CD4-positive, alpha-beta T cell treated with Interleukin-4 for 4 hours (primary cell): ENCODE results near the gene COX14.
A peak's percentile ranks its signal among the peaks of the same experiment; 100 is the strongest.

Experiments
- DNase-seq: peaks from one replicate; pipeline ENCODE4 v3.0.0-alpha.2; 2020

COX14 gene

DNA sequence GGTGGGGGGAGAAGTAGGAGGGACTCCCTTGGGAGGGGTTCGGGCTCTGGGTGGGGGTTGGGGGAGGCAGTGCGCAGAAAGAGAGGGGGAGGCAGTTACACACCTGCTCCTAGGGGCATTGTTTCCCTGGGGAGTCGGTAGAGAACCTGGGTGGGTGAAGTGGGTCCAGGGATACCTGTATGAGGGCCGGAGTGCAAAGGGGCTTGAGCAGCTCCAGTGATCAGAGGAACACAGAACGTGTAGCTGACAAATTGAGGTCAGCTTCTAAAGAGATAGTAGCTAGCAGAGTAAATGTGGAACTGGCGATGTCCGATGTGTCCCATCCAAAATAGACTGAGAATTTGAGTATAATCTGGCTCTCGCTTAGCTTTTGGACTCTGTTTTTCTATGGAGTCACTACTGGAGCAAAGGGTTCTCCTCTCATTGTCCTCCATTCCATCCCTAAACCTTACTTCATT, 26.4 kb upstream of the COX14 start:
- DNase-seq = no peak

DNA sequence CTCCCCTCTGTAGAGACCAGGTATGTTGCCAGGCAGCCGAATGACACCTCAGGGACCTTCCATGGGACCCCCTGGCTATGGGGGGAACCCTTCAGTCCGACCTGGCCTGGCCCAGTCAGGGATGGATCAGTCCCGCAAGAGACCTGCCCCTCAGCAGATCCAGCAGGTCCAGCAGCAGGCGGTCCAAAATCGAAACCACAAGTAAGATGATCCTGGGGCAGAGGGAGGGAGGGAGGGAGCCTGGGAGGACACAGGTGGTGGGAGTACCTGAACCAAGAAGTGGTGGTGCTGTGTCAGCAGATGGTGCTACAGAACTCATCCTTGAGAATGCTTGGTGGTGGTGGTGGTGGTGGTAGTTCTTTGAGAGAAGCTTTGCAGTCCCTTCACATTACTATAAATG, 25.9 kb upstream of the COX14 start:
- no peak for DNase-seq

DNA sequence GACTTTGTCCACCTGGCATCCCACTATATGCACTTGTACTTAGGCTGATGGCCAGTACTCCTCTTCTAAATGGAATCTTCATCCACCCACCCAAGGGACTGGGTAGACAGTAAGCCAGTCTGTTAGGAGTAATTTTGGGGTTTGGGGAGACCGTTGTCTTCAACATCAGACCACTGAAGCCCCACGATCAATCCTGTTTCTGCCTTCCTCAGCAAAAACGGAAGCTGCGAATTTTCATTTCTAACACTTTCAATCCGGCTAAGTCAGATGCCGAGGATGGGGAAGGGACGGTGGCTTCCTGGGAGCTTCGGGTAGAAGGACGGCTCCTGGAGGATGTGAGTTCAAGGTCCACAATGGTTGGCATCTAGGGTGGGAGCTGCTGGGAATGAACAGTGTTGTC, 24.9 kb upstream of the COX14 start:
- DNase-seq = no peak

DNA sequence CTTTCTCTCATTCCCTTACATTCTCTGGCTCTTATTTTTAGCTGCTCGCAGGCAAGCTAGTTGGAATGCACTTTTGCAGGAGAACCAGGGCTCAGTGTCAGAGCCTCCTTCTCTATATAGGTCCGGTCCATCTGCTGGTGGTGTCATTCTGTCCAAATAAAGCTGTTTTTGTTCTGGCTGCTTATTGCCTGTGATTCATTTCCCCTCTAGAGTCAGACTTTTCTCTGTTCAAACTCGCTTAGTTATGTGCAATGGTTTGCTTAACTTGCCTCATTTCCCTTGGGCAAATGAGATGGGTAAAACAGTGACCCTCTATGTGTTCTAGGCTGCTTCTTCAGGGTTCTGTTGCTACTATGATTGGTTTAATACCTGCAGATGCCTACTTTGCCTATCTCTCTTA, 24.0 kb upstream of the COX14 start:
- no peak for DNase-seq

DNA sequence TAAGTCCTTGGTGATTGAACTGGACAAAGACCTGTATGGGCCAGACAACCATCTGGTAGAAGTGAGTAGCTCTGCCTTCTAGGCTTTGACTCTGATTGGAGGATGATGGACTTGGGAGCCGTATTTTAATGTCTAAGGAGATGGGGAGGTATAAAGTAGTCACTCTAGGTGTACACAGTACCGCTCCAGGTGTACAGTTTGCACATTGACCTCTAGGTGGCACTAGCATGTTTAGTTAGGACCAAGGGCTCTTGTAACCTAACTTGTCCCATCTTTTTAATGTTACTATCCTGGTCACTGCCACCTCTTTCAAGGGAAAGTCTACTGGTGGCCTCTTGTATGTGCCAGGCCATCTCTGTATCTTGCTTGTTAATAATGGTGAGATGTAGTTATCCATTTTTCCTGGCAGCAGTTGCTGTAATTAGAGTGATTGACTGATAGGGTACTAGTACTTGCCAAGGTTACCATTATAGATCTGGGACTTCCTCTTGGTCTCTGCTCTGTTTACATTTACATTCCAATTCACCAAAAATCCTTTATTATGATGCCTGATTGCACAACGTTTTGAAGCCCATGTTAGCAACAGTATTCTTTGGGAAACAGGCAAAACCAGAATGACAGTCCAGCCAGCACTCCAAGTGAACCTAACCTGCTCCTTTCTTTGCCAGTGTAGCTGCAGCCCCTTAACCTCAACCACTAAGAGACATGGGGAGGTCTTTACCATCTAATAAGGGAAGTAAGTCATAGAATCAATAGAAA, 23.3 kb upstream of the COX14 start:
- peak; percentile 71 for DNase-seq

DNA sequence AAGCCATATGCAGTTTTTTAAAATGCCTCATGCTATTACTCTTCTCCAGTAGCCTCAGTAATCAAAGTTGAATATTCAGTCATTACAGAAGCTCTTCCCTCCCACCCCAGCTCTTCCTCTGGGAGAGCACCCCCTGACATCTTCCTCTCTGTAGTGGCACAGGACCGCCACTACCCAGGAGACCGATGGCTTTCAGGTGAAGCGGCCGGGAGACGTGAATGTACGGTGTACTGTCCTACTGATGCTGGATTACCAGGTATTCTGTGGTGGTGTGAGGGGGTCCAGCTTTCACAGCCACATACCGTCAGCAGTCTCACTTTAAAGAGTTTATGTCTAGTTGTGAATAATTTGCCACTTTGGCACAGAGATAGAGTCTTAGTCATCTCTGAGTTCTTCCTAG, 22.3 kb upstream of the COX14 start:
- DNase-seq = no peak

DNA sequence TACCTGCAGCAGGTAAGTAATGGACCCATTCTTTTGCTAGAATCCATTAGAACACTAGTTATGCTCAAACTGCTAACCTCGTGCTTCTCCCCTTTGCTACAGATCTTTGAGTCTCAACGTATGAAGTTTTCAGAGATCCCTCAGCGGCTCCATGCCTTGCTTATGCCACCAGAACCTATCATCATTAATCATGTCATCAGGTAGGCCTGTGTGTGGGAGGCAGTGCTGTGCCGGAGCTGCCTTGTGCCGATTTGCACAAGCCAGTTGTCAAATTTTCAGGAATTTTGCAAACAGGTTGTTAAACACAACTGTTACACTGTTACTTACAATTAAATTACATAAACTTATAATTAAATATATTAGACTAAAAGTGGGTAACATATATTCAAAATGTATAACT, 21.6 kb upstream of the COX14 start:
- no peak for DNase-seq

DNA sequence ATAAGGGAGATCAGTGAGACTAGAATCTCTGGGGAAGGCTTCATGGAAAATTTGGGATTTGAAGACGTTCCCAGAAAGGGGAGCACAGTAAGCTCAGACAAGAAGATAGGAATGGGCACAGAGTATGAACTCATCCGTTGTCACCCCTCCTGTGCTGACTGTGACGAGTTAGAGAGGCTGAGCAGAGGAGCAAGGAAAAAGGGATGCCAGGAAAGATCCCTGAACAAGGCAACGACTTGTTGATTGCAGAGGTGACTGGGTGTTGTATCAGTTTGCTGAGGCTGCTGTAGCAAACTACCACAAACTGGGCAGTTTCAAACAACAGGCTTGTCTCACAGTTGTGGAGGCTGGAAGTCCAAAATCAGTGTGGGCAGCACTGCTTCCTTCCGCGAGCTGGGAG, 14.1 kb upstream of the COX14 start:
- DNase-seq = no peak

DNA sequence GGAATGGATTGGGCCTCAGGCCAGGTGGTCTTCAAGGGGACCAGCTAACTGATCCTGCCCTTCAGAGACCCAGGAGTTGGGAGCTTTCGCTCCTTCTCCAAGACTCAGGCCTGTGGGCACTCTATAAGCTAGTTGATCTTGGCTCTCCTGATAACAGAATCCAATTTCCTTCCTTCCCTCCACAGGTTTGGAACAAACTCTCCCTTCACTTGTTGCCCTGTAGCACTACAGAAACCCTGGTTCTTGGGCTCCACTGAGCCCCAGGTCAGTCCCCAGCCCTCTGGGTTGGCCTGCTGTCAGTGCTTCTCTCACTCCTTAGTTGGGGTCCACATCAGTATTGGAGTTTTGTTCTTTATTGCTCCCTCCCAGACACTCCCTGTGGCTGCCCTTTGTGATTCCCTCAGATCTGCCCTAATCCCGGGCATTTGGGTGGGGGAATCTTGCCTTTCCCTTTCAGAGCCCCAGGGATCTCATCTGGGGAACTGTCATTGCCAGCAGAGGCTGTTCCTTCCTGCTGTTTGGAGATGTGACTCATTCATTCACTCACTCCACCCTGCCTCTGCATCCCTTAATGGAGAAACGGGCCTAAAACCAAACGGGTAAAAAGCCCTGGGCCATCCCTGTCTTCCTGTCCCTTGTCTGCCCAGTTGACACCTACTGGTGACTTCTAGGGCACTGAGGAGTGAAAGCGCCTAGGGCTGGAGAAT, 12.6 kb upstream of the COX14 start:
- DNase-seq = no peak

DNA sequence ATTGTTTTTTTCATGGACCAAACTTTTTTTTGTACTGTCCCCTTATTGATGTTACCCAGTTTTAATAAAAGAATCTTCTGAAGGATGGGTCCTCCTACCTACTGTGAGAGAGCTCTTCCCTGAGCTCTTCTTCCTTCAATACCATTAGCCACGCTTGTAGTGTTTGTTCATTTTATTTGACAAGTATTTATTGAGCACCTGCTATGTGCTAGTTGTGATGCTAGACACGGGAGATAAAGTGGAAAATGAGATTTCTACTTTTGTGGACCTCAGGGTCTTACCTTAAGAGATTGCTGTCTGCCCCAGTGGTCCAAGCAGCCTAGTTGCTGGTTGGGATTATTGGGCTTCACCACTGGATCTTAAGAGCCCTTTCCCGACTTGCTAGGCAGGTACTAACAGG, 11.5 kb upstream of the COX14 start:
- no peak for DNase-seq

DNA sequence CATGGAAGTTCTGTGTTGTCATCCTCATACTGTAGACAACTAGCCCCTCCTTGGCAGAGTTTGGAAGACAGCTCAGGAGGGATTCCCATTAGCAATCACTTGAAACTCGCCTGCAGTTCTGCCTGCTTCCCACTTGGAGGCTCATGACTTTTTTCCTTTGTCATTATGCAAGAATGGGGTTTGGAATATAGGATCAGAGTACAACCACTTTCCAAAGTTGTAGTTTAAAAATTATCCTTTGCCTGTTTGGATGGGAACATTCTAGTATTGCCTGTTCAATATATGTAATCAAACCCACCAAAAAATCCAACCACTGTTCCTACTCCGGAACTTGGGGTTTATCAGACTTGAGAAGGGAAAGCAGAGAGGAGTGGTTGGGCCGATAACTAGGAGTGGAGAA, 10.4 kb upstream of the COX14 start:
- DNase-seq = no peak

DNA sequence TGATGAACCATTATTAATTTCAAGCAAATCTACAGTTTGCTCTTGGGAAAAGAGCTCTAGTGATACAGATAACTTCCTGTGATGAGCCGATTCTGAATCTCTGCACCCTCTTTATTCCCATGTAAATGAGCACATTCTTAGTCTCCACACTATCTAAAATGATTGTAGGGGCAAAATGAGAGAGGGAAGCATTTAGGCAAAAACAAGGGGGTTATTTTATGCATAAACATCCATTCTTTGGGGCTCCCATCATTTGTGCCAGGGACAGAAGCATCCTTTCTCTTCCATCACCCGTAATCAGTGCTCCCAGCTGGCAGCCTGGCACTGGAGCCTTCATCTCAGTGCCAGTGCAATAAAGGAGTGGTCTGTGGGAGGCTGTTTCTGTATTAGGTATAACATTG, 9.9 kb upstream of the COX14 start:
- no peak for DNase-seq

DNA sequence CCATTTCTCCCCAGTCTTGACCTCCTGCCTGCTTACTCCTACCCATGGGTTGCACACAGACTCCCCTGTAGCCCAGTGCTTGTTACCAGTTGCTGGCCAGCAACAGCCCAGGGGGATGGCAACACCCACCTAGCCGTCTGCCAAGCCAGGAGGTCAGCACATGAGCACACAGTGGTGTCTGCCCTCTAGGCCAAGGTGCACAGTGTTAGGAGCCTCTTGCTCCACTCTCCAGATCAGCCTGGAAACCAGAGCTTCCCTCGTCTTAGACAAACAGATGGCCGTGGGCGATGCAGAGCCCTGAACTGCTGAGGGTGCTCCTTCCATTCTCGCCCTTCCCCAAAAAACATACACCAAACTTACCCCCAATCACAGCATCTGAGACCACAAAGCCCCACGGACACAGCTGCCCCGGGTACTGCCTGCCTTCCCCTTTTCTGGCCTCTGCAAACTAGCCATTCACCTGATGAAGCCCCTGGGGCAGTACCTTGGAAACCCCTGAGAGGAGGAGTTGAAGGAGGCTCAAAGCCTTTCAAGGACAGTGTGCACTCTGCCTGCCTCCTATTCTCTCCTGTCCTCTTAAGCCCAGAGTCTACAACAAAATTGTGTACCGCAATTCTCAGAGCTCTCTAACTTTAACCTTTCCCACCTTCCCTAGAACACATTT, 9.3 kb upstream of the COX14 start:
- DNase-seq = no peak

DNA sequence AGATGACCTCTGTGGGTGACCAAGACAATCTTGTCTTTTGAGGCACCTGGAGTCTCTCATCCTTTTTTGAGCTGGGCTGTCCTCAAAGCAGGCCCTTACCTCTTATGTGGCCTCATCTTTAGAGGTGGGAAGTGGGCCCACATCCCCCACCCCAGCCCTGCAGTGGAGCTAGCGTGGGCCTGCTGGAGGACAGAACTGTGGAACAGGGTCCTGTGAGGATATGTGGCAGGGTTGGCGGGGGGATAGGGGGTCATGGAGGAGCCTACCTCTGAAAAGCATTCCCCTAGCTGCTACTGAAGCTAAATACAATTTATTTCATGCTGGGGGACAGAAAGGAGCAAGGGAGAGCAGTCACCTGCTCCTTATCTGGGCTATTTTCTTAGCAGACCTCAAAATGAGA, 8.7 kb upstream of the COX14 start:
- DNase-seq = no peak

DNA sequence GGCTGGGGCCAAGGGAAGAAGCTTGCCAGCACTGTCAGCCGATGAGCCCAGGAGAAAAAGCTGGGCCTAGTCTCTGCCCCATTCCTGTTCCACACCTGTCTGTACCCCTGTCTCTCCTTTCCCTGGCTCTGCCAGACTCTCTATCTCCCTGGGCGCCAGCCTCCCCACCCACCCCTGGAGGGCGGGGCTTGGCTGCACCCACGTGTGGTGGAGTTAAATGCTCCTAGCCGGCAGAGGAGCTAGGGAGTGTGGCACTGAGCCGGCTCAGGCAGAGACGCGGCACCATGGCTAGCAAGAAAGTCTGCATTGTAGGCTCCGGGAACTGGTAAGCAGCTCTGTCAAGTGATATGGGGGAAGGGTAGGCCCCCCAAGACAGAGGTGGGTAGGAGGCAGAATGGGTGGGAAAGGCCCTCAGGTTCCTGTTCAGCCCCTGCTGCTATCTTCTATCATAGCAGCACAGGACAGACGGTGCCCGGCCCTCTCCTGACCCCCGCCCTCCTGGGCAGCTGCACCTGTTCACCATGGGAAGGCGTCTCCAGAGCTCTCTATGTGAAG, 8.2 kb upstream of the COX14 start, which contains the start of gene GPD1:
TSS of gene GPD1 (plus strand) at position 242 of the 555 bp plus-strand sequence. CDS start at position 285, 43 bp downstream.
- no peak for DNase-seq

DNA sequence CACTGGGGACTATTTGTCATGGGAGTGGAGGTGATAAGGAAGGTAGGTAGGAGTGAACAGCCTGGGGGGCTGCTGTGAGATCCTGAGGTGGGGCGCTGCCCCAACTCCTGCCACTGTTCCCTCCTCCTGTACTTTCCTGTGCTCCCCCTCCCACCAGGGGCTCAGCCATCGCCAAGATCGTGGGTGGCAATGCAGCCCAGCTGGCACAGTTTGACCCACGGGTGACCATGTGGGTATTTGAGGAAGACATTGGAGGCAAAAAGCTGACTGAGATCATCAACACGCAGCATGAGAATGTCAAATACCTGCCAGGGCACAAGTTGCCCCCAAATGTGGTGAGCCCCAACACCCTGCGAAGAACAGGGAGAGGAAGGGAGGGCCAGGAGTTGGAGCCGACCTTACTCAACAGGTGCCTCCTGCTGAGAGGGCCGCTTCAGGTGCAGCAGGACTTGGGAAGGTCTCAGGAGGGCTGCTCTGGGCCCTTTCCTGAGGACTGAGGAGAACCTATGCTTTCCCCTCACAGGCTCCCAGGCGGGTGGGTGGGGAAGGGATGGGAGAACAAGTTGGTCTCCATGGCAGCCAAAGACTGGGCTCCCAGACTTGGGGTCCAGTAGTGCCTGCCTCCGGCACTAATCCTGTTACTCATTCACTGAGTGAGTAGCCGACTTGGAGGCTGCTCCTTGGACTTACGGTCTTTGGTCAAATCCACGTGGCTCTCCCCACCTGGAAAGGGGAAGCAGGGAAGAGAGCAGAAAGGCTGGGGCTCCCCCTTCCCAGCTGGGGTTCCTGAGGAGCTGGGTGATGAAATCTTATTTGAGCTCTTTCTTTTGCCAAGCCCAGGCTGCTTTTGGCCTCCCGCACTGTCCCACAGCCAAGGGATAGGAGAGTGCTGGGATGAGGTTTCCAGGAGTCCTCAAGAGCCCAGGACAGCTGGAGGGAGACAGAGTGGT, 7.3 kb upstream of the COX14 start:
- no peak for DNase-seq

DNA sequence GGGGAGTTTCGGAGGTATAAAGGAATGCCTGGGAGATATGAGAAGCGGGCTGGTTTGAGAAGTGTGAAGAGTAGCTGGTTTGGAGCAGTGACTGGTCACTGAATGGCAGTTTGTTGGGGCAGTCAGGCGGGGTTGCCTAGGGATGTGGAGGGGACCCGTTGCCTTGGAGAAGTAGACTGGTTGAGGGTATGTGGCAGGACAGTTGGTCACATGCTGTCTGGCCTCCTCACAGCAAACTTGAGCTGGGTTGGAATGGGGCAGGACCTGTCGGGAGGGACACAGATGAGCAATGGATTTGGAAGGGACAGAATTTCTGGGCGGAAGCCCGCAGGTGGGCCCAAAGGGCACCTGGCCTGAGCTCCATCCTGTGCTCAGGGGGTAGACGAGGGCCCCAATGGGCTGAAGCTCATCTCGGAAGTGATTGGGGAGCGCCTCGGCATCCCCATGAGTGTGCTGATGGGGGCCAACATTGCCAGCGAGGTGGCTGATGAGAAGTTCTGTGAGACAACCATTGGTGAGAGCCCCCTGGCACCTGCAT, 6.1 kb upstream of the COX14 start:
- DNase-seq = no peak

DNA sequence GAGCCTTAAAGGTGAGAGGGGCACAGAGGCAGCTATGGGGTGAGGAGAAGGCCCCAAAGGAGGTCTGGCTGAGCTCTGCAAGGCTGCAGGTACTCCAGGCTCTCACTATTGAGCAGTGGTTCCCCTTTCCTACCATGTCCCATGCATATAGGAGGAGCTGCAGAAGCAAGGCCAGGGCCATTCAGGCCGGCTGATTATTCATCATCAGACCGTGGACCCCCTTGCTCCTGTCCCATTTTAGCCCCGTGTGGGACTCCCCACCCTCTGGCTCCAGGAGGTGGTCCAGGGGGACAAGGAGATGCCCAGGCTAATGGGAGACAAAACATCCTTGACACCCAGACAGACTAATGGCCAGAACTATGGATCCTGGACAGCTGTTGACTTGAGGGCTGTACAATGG, 5.1 kb upstream of the COX14 start:
- no peak for DNase-seq

DNA sequence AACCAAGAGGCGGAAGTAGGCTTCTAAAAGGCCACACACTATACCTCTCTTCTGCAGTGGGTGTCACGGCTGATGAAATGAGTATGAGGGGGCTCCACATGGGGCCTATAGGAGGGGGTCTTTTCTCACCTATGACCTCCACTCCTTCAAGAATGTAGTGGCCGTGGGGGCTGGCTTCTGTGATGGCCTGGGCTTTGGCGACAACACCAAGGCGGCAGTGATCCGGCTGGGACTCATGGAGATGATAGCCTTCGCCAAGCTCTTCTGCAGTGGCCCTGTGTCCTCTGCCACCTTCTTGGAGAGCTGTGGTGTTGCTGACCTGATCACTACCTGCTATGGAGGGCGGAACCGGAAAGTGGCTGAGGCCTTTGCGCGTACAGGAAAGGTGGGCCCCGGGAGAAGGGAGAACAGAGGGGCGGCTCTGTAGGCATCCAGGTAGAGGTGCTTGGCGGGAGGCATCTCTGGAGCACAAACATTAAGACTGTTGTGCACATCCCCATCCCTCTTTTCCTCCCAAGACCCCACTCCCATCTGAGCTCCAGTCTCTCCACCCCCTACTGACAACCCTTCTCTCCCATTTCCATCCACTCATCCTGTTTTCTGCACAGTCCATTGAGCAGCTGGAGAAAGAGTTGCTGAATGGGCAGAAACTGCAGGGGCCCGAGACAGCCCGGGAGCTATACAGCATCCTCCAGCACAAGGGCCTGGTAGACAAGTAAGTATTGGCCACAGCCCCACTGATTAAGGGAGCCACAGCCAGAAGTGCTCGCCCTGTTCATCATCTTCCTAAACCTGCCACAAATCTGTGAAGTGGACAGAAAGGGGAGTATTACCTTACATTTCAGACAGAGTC, 4.4 kb upstream of the COX14 start:
- DNase-seq = no peak

DNA sequence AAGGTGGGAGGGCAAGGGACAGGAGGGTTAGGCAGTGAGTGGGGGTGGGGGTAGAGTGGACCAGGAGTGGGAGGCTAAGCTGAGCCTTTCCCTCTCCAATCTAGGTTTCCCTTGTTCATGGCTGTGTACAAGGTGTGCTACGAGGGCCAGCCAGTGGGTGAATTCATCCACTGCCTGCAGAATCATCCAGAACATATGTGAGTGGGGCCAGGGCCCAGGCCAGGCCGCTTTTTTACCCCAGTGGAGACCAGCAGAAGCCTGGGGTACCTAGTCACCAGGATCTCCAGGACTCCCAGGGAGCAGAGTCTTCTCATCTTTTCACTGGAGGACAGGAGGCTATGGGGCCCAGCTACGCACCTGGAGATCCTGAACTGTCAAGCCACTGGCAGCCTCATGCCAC, 2.7 kb upstream of the COX14 start:
- no peak for DNase-seq

DNA sequence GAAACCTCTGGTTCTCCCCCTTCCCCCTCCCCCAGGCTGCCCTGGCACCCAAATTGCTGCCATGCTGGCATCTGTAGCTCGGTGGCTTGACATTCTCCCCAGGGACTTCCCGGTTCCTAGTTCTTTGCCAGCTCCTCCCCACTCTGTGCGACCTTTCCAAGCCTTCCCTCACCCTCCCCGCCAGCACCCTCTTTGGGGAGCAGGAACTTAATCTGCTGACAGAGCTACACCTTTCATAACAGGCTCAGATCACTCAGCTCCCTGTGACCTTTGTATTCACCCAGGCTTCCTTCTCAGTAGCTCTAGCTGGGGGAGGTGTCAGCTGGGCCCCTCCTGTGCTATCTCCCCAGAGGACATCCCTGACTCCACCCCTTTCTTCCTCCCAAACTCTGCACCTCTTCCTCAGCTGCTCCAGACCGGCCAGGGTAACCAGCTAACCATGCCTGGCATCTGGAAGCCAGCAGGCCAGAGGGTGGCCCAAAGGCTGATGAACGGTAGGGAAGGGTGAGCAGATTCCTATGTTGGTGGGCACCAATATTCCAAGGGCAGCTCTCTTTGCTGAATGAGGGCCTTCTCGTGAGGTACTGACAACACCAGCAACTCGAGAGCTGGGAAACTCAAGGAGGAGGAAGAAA, 1.8 kb upstream of the COX14 start:
- DNase-seq = no peak
